T-helper 2 cell treated with Interferon-gamma antibody and Interleukin-4, amounts not matched to agents 5 μg/mL and 100 μg/mL, for 36 hours (primary cell): ENCODE measurements around the gene PPIF.

Experiments used
- DNase-seq: peaks from one replicate; pipeline ENCODE4 v3.0.0; 2021; ENCODE audit warnings: low spot score
- H3K27ac Mint-ChIP-seq: one replicate; pipeline ENCODE4 v1.8.0; 2021; ENCODE audit warnings: mild to moderate bottlenecking, mixed read lengths
- H3K27me3 Mint-ChIP-seq: one replicate; pipeline ENCODE4 v1.8.0; 2021; ENCODE audit warnings: low read depth, mixed read lengths
- H3K36me3 Mint-ChIP-seq: one replicate; pipeline ENCODE4 v1.8.0; 2021; ENCODE audit warnings: low read depth, mixed read lengths
- H3K4me1 Mint-ChIP-seq: one replicate; pipeline ENCODE4 v1.8.0; 2021; ENCODE audit warnings: low read depth, mixed read lengths
- H3K4me3 Mint-ChIP-seq: one replicate; pipeline ENCODE4 v1.8.0; 2022; ENCODE audit warnings: mild to moderate bottlenecking, moderate library complexity, mixed read lengths
- H3K9me3 Mint-ChIP-seq: one replicate; pipeline ENCODE4 v1.8.0; 2021; ENCODE audit warnings: mixed read lengths

PPIF gene

DNA sequence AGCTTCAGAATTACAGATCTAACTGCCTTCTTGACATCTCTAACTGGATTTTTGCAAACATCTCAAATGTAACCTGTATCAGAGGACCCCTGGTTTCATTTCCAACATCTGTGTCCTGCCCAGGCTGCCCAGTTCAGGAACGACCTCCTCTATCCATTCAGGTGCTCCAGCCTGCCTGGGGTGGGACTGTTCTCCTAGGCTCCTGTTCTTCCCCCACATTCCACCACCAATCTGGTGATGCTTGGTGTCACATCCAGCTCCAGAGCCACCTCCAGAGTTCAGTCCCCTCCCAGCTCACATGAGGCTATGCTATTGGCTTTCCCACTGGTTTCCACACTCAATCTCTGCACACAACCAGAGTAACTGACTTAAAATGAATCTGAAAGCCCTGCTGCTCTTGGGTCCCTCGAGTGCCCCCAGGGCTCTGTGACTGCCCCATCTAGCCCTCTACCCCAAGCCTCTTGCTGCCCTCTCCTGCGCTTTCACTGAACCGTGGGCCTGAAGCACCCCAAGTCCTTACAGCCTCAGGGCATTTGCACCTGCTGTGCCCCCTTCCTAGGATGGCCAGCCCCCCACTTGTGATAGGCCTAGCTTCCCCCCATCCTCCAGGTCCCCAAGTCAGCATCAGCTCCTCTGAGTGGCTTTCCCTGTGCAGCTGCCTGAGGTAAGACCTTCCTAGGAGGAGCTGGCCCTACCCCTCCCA is 46.1 kb downstream of the PPIF start:
- Mint-ChIP-seq H3K27ac (no peak overlapping the region), H3K27me3 (no peaks in the 10 kb centered on the region), H3K4me1 (no peaks in the 10 kb centered on the region), H3K9me3 (no peaks in the 10 kb centered on the region), H3K4me3 (no peak overlapping the region), H3K36me3 (no peaks in the 10 kb centered on the region)
- DNase-seq: no peak

- Mint-ChIP-seq H3K36me3 (no peaks in the 10 kb centered on the region), H3K9me3 (no peaks in the 10 kb centered on the region), H3K27ac (no peak overlapping the region), H3K4me3 (no peak overlapping the region), H3K27me3 (no peaks in the 10 kb centered on the region), H3K4me1 (no peaks in the 10 kb centered on the region)
- no peak for DNase-seq
Measured at GRCh38 chr10:79393924-79394610, 46.8 kb downstream of the PPIF start.

- H3K27me3 Mint-ChIP-seq: no peaks in the 10 kb centered on the region
- DNase-seq: no peak
- no peak overlapping the region for H3K27ac Mint-ChIP-seq
- no peaks in the 10 kb centered on the region for H3K36me3 Mint-ChIP-seq
- H3K4me3 Mint-ChIP-seq: no peak overlapping the region
- no peaks in the 10 kb centered on the region for H3K9me3 Mint-ChIP-seq
- H3K4me1 Mint-ChIP-seq: no peaks in the 10 kb centered on the region
Measured at GRCh38 chr10:79394664-79395063, 47.4 kb downstream of the PPIF start.

DNA sequence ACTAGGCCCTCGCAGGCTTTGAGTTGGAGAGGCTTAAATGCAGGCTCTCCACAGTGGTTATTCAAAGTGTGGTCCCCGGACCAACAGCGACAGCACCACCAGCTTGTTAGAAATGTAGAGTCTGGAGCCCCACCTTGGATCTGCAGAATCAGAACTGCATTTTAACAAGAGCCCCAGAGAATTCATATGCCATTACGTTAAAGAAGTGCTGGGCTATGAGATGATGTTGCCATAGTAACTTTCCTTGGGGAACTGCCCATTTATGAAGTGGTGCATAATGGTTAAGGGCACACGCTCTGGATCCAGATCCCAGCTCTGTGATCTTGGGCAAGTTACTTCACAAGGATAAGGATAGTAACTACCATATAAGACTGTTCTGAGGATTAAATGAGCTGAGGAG is 49.3 kb downstream of the PPIF start:
- no peak overlapping the region for H3K4me3 Mint-ChIP-seq
- H3K4me1 Mint-ChIP-seq: no peaks in the 10 kb centered on the region
- no peak for DNase-seq
- H3K27me3 Mint-ChIP-seq: no peaks in the 10 kb centered on the region
- no peak overlapping the region for H3K27ac Mint-ChIP-seq
- no peaks in the 10 kb centered on the region for H3K36me3 Mint-ChIP-seq
- no peaks in the 10 kb centered on the region for H3K9me3 Mint-ChIP-seq

DNA sequence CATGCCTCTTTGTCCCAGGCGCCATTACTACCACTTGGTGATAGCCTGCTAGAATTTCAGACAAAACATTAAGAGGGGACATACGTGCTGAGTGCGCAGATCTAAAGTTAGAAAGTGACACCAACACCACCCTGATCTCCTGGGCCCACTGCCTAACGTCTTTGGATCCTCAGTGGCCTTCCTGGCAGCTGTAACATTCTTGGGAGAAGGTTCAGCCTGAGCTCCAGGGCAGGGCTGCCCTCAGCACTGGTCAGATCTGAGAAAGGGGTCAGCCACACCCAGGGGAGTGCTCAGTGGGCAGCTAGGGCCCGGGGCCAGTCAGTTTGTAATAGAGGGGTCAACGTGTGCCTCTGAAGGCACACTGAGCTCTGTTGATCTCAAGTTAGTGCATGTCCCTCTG is 49.8 kb downstream of the PPIF start:
- Mint-ChIP-seq H3K27ac (no peak overlapping the region), H3K27me3 (no peaks in the 10 kb centered on the region), H3K4me1 (no peaks in the 10 kb centered on the region), H3K36me3 (no peaks in the 10 kb centered on the region), H3K4me3 (no peak overlapping the region), H3K9me3 (no peaks in the 10 kb centered on the region)
- DNase-seq: no peak

GRCh38 chr10:79397575-79398303 is 50.5 kb downstream of the PPIF start:
- no peak for DNase-seq
- Mint-ChIP-seq H3K4me3 (no peak overlapping the region), H3K36me3 (no peaks in the 10 kb centered on the region), H3K27ac (no peak overlapping the region), H3K9me3 (no peaks in the 10 kb centered on the region), H3K4me1 (no peaks in the 10 kb centered on the region), H3K27me3 (no peaks in the 10 kb centered on the region)

DNA sequence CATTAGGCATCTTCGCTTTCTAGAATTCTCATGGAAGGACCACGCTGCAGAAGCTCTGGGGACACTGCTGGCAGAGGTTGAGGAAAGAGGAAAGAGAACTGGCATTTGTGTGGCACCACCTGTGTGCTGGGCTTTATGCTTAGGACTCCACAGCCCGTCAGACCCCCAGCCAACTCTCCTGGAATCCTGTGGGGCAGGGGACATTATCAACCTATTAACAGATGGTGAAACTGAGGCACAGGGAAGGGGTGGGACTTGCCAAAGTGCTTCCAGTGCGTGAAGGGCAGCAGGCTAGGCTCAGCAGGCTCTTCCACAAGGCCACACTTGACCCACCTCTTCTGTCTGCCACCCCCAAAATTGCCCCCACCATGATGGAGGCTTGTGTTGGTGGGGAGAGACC is 51.4 kb downstream of the PPIF start:
- DNase-seq: no peak
- H3K9me3 Mint-ChIP-seq: no peaks in the 10 kb centered on the region
- H3K4me3 Mint-ChIP-seq: no peak overlapping the region
- H3K4me1 Mint-ChIP-seq: no peaks in the 10 kb centered on the region
- H3K27ac Mint-ChIP-seq: no peak overlapping the region
- H3K36me3 Mint-ChIP-seq: no peaks in the 10 kb centered on the region
- H3K27me3 Mint-ChIP-seq: no peaks in the 10 kb centered on the region

- Mint-ChIP-seq H3K27ac (no peak overlapping the region), H3K36me3 (no peaks in the 10 kb centered on the region), H3K27me3 (no peaks in the 10 kb centered on the region), H3K4me1 (no peaks in the 10 kb centered on the region), H3K9me3 (no peaks in the 10 kb centered on the region), H3K4me3 (no peak overlapping the region)
- no peak for DNase-seq
Measured at GRCh38 chr10:79399223-79399831, 52.1 kb downstream of the PPIF start.

GRCh38 chr10:79400146-79401004 is 53.1 kb downstream of the PPIF start:
- Mint-ChIP-seq H3K4me1 (no peaks in the 10 kb centered on the region), H3K27me3 (no peaks in the 10 kb centered on the region), H3K4me3 (no peak overlapping the region), H3K36me3 (no peaks in the 10 kb centered on the region), H3K27ac (no peak overlapping the region), H3K9me3 (no peaks in the 10 kb centered on the region)
- peak; percentile 42 for DNase-seq

- Mint-ChIP-seq H3K4me1 (no peaks in the 10 kb centered on the region), H3K27me3 (no peaks in the 10 kb centered on the region), H3K9me3 (no peaks in the 10 kb centered on the region), H3K4me3 (no peak overlapping the region), H3K36me3 (no peaks in the 10 kb centered on the region), H3K27ac (no peak overlapping the region)
- no peak for DNase-seq
Measured at GRCh38 chr10:79401015-79401921, 54.0 kb downstream of the PPIF start.

GRCh38 chr10:79402625-79402946 is 55.3 kb downstream of the PPIF start:
- Mint-ChIP-seq H3K27me3 (no peaks in the 10 kb centered on the region), H3K4me3 (no peak overlapping the region), H3K4me1 (no peaks in the 10 kb centered on the region), H3K27ac (no peak overlapping the region), H3K9me3 (no peaks in the 10 kb centered on the region), H3K36me3 (no peaks in the 10 kb centered on the region)
- no peak for DNase-seq

DNA sequence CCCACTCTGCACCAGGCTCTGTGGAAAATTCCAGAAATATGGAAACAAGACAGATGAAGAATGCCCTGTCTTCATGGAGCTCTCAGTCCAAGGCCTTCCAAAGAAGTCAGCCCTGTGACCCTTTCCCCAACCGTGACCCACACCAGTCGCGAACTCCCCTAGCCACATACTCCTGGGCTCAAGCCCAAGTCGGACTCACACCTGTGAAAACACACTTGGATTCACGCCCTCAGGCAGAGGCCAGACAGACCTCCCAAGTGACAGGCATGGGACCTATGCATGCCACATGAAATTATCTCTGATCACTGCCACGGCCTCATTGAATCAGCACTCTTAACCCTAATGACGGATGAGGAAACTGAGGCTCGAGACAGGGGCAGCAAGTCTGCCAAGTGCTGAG is 55.7 kb downstream of the PPIF start:
- H3K27ac Mint-ChIP-seq: no peak overlapping the region
- H3K9me3 Mint-ChIP-seq: no peaks in the 10 kb centered on the region
- H3K4me3 Mint-ChIP-seq: no peak overlapping the region
- no peaks in the 10 kb centered on the region for H3K27me3 Mint-ChIP-seq
- no peaks in the 10 kb centered on the region for H3K36me3 Mint-ChIP-seq
- no peaks in the 10 kb centered on the region for H3K4me1 Mint-ChIP-seq
- no peak for DNase-seq
